AG08396 (cell line): ENCODE measurements around the gene PPP4R4.
"Not testable (repeated sequence)": the region's sequence is repeated elsewhere in the genome, so short reads cannot be mapped to it uniquely, and the experiment has no call there.

Source experiments
- DNase-seq: peaks from one replicate; pipeline ENCODE4 v3.0.0; 2012; ENCODE audit warnings: low spot score, mixed read lengths

PPP4R4 gene

DNA sequence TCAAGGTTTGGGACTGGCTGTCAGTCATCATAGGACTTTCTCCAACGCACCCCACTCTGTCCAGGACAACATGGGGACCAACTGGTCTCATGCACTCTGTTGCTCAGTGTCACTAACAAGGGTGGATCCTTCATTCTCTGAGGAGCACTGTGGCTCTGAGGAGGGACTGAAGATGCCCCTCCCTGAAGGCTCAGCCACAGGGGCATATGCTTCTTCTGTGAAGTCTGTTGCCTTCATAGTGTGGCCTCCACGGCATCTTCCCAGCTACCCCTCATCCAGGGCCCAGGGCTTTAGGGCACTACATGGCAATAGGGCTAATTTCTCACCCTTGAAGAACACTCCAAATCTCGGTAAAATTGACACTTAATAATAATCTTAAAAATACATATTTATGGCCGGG lies 30.4 kb upstream of the PPP4R4 start:
- DNase-seq = no peak

DNA sequence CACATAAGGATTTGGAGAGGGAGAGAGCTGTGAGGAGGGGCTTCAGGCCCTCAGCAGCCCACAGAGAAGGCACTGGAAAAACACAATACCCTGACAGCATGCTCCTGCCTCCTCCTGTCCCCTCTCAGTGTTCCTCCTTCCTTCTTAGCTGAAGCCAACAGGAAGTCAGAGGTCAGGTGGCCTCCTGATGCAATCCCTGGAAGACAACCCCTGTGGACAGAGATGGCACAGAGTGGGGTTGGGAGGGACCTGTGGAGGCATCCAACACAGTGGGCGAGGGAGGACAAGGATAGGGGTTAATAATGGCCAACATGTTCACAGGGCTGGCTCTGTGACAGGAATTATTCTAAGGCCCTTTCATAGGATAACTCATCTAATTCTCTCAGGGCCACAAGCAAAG lies 29.4 kb upstream of the PPP4R4 start:
- no peak for DNase-seq

GRCh38 chr14:94145902-94146527 lies 28.1 kb upstream of the PPP4R4 start:
- no peak for DNase-seq

DNA sequence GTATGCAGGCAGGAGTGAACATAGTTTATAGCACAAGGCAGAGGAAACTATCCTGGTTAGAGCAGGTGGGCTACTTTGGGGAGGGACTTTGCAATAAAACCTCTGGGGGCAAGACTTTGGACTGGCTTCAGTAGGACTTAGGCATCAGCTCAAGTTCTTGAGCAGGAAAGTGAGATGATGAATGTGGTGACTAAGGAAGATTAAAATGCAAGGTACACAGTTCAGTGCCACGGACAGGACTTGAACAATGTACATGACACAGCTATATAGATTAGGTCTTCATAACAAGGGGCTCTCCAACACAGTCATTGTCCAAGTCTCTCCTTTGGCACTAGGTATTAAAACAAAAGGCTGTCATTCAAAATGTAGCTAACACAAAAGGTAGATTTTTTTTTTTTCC lies 21.4 kb upstream of the PPP4R4 start:
- no peak for DNase-seq

- no peak for DNase-seq
Observed at GRCh38 chr14:94153750-94154342, 20.3 kb upstream of the PPP4R4 start.

DNA sequence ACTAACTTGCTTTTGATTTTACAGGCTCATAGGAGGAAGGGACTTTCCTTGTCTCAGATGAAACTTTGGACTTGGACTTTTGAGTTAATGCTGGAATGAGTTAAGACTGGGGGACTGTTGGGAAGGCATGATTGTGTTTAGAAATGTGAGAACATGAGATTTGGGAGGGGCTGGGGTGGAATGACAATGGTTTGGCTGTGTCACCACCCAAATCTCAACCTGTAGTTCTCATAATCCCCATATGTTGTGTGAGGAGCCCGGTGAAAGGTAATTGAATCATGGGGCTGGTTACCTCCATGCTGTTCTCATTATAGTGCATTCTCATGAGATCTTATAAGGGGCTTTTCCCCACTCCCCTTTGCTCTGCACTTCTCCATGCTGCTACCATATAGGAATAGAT lies 18.0 kb upstream of the PPP4R4 start:
- not testable (repeated sequence) for DNase-seq

DNA sequence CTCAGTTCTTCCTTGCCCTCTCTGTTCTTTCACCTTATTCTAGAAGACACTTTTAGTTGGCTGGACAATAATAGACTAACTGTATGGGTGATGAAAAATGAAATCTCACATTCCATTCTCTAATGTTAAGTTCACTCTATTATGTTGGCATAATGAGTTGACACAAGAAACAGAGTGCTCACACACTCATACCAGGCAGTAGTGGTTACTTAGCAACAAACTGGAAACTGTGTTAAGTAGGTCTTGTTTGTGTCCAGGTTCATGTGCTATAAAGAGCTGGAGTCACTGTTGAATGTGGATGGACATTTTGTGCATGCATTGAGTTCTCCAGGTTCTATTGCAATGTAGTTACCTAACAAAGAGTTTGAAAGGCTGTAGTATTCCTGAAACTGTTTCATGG lies 16.9 kb upstream of the PPP4R4 start:
- DNase-seq = no peak

DNA sequence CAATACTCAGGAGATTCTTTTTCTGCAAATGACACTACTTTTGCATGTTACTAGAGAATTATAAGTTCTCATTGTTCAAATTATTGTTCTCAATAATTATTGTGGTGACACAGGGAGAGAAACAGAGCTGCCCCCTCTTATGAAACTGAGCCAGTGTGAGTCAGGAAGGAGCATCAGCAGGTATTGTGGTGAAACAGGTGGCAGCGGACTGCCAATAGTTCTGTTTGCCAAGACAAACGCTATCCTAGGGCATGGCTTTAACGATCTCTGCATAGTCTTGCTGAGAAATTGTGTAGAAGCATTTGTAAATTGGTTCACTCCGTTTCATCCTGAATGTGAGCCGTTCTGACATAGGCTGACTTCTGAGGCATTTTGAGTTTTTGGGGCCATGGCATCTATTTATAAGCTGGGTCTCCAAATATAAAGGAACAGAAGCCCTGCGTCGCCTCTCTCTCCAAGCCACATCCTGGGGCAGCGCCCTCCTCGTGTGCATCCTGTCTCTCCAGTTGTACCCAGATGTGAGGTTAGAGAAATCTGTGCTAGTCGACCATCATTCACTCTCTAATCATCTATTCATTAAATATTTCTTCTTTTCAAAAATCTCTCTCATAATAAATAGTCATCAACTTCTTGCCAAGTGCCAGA lies 15.8 kb upstream of the PPP4R4 start:
- no peak for DNase-seq

- DNase-seq = no peak
Observed at GRCh38 chr14:94161058-94161457, 13.1 kb upstream of the PPP4R4 start.

GRCh38 chr14:94161981-94162380 lies 12.1 kb upstream of the PPP4R4 start:
- no peak for DNase-seq

GRCh38 chr14:94162466-94162865 lies 11.7 kb upstream of the PPP4R4 start:
- no peak for DNase-seq

GRCh38 chr14:94163796-94164195 lies 10.3 kb upstream of the PPP4R4 start:
- no peak for DNase-seq

DNA sequence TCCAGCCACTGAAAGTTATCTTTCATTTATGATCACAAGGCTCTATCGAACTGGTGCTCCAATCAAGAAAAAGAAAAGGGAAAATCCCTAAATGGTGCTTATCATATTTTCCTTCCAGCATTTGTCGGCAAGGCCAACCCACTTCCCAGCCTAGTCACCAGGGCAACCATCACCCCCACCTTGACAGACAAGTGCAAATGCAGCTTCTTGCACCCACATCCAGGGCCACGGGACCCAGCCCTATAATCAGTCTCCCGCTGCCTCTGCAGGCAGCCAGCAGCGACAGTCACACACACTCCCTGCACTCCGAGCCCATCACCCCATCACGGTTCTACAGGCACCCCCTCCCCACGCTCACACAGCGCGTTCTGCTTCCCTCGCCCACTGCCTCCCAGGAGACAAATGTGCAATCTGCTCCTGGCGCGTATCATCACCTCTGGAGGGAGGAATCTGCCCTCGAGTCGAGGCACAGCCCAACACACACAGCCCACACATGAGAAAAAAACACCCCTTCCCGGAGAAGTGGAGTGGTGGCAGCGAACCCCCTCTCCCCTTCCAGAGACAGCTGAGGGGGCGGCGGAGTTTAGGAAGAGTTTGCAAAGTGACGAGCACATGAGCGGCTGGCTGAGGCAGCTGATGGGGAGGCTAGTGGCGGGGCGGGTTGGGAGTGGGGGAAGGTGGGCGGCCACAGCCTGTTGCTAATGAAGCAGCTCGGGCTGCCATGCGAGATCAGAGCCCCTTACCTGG lies 9.3 kb upstream of the PPP4R4 start:
- no peak for DNase-seq

DNA sequence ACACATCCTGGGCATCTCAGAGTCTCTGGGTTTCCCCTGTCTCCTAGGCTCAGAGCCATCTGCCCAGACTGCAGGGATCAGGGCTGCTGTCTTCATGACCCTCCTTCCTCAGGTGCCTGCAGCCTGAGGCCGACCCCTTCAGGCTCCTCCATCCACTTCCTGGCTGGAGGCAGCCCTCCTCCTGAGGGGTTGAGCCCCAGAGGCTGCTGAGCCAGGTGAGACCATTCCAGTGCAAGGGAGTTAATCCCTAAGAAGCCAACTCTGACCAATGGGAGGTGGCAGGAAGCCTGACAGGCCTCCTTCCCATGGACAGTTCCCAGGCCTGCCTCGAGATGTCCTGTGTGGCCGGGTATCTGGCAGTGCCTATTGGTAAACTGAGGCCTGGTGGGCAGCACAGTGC lies 8.4 kb upstream of the PPP4R4 start:
- DNase-seq = no peak

DNA sequence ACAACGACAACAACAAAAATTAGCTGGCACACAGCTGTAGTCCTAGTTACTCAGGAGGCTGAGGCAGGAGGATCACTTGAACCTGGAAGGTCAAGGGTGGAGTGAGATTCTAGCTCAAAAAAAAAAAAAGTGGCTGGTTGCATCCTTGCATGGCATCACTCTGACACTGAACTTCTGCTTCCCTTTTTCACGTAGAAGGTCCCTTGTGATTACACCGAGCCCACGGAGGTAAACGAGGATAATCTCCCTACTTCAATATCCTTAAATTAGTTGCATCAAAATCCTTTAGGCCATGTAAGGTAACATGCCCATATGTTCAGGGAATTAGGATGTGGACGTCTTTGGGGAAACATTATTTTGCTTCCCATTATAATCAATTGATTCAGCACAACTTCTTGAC lies 4.0 kb upstream of the PPP4R4 start:
- DNase-seq = no peak

- DNase-seq = peak; percentile 59
Observed at GRCh38 chr14:94171208-94171607, 2.9 kb upstream of the PPP4R4 start.

DNA sequence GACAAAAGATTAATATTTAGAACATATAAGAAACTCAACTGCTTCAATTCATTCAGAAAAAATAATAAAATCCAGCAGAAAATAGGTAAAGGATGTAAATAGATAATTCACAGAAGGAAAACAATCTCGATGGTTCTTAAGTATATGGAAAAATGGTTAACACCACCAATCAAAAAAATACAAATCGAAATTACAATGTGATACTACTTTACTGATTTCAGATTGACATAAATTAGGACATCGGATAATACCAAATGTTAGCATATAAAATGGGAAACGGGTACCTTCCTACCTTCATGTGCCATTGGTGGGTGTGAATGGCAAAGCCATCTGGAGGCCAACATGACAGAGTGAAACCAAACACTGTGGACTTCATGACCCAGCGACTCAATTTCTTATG lies 1.6 kb upstream of the PPP4R4 start:
- no peak for DNase-seq

DNA sequence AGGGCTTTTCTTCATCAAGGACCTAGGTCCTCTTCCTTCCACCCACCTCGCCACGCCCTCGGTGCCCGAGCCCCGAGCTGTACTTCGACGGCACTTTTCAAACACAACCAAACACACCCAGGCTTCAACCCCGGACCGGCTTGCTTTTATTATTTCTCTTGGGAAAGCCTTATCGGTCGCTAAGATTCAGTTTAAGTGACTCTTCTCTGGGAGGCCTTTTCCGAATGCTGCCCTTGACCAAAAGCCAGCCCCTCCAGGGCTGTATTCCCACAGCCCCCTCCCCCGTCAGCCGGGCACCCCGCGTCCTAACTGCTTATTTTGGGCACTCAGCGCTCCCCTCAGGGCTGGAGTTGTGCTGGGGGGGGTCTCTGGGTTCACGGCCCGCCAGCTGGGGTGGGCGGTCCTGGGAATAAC lies 644 bp upstream of the PPP4R4 start:
- DNase-seq = no peak

GRCh38 chr14:94174604-94175010 lies 485 bp downstream of the PPP4R4 start:
- DNase-seq = no peak

- no peak for DNase-seq
Observed at GRCh38 chr14:94175011-94175745, 1.1 kb downstream of the PPP4R4 start.

DNA sequence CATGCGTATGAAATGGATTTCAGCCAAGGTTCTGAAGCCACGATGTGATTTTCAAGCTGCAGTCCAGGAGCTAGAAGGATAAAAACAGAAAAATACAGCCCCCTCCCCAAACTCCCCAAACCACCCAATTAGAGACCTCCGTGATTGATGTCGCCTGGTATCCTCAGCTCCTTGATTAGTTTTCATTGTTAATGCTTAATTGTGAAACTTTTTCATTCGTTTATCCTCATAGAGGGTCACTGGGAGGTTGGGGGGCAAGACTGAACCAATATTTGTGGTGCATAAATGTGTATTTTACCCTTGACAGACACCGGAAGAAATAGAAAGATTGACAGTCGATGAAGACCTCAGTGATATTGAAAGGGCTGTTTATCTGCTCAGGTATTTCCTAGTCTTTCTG lies 1.6 kb downstream of the PPP4R4 start:
- no peak for DNase-seq

GRCh38 chr14:94176808-94177207 lies 2.7 kb downstream of the PPP4R4 start:
- DNase-seq = no peak
